GM19238 (cell line): ENCODE measurements around the gene ROR1.

Experiments used
- DNase-seq: peaks from one replicate; pipeline ENCODE4 v3.0.0; 2011; ENCODE audit warnings: low spot score; ENCODE audit not compliant: insufficient read length

ROR1 gene

DNA sequence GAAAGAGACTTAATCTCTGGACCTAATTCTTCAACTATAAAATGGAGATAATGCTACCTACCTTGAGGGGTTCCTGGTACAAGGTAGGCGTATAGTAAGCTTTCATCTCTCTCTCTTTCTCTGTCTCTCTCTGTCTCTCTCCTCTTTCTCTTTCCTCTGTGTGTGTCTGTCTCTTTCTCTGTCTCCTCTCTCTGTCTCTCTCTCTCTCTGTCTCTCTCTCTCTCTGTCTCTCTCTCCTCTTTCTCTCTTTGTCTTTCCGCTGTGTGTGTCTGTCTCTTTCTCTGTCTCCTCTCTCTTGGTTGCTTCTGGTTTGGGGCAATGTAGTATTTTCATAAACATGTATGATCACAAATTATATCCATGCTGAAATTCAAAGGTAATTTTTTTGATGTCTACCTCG lies 353.5 kb downstream of the ROR1 start:
- DNase-seq, result no peak

DNA sequence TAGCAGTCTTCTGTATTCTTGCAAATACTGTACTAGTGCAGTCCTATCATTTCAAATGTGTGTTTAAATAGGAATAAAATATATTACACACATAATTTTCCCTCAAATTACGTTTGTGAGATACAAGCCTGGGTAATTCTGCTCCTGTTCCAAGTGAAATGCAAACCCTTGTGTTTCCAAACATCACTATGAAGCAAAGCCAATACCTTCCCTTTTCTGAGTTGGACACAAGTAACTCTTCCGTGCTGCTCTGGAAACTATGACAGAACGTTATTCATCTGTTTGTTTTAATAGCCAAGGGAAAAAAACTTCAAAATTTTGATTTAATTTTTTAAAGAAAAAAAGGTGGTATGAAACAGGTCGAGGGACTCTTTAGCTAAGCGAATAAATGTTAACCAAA lies 355.9 kb downstream of the ROR1 start:
- no peak for DNase-seq

- no peak for DNase-seq
Measured at GRCh38 chr1:64131155-64131554, 357.3 kb downstream of the ROR1 start.

DNA sequence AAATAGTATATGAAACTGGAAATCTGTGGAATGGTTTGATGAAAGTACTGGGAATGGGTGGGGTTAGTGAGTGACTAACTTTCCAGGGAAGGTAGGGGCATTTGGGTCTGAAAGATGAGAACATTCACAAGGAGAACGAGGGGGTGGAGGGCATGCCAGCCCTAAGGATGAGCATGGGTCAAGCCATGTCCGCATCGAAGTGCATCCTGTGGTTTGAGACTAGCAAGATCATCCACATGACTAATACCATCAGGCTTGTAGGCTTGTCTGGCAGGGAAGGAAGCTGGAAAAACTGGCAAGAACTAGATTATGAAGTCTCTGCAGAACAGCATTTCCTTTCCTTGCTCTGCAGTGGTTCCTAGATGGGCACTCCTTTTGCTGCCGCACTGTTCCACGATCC lies 359.2 kb downstream of the ROR1 start:
- no peak for DNase-seq

- DNase-seq, result no peak
Measured at GRCh38 chr1:64135462-64136223, 361.8 kb downstream of the ROR1 start.

DNA sequence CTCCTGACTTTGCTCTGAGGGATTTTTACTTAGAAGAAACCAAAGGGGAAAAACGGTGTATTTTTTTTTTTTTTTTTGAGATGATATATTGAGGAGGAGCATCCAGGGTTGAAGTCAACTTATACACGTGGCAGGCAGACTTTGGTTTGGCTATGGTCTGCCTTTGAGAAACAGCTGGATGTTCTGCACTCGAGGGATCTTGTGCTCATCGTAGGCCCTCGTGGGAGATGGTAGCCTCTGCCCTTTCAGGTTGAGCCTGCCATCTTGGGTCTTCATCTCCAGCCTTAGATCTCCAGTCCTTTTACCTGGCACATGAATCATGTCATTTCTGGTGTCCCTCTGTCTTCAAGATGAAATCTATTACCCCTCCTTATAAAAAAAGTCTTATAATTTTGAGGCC lies 362.5 kb downstream of the ROR1 start:
- DNase-seq, result no peak

GRCh38 chr1:64136752-64137411 lies 363.1 kb downstream of the ROR1 start:
- peak; percentile 11 for DNase-seq

DNA sequence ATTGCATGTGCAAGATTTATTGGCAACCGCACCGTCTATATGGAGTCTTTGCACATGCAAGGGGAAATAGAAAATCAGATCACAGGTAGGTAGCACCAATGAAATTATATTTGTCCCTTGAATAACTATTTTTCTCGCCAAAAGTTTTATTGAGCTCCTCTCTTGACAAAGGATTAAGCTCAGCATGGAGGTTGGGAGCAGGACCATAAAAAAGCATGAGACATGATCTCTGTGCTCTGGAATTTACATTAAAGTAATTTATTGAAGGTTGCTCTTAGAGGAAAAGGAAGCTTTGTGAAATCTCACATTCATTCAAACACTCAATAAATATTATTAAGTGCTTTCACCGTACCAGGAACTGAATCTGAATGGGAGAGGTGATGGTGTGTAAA lies 363.6 kb downstream of the ROR1 start:
- no peak for DNase-seq

DNA sequence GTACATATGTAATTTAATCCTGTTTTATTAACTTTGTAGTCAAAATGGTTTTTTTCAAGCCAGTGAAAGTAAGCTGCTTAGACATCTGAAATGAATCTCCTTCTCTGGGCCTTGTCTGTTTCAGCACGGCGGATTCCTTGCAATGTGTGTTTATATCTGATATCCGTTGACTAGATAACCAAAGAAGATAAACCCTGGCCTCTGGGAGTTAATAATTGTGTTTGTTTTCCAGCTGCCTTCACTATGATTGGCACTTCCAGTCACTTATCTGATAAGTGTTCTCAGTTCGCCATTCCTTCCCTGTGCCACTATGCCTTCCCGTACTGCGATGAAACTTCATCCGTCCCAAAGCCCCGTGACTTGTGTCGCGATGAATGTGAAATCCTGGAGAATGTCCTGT lies 366.1 kb downstream of the ROR1 start:
- no peak for DNase-seq

- DNase-seq, result no peak
Measured at GRCh38 chr1:64140596-64140995, 366.8 kb downstream of the ROR1 start.

DNA sequence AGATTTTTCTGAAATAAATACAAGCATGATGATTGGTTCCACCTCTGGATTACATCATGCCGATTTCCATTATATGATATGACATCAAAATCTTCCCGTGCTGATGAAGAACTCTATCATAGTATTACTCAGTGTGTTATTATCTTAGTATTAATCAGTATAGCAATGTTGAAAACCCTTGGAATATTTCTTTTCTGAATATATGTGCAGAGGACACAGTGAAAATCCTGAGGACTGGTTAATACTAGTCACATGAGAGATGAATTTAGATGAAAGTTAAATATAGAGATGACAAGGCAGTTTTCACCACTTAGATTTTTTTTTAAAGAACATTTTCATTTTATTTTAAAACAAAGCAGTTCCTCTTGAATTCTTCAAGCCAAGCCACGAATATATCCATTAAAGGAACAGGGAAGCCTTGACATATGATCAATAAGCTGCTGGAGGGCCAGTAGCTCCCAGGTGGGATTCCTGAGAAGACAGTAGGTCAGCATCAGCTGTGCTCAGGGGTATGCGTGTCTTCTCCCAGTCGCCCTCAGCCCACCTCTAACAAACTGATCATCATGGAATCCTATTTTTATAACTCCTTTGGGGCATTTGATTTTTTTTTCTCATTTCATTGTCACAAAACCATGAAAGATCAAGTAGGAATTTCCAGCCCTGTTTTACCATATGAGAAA lies 373.4 kb downstream of the ROR1 start:
- DNase-seq, result no peak

DNA sequence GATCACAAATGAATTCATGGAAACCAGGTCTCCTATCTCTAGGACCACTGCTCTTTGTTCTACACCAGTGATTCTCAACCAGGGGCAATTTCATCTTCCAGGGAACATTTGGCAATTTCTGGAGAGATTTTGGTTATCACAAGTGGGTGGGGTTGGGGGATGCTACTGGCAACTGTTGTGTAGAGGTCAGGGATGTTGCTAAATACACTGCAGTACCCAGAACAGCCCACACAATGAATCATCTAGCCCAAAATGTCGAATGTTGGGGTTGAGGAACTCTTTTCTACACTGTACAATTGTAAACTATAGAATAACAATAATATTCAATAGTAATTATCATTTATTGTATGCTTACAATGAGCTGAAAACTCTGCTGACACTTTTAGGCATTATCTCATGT lies 373.9 kb downstream of the ROR1 start:
- no peak for DNase-seq

DNA sequence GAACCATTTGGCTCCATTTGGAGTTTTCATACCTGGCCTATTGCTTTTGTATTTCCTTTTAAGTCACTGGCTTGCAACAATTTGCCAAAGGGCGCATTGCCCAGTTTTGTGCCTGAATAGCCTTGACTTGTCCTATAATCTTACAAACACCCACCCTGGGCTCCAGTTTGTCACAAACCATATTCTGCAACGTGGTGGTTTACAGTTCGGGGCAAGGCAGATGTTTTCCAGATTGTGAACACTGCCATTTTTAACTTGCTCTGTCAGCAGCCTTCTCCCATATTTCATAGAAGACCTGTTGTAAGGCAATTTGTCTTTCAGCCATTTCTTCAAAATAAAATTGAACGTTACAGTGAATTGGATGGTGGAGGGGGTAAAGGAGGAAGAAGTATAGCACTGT lies 376.4 kb downstream of the ROR1 start:
- no peak for DNase-seq

- no peak for DNase-seq
Measured at GRCh38 chr1:64150729-64151230, 377.0 kb downstream of the ROR1 start.

- DNase-seq, result no peak
Measured at GRCh38 chr1:64155278-64155677, 381.5 kb downstream of the ROR1 start.

GRCh38 chr1:64161357-64161941 lies 387.6 kb downstream of the ROR1 start:
- no peak for DNase-seq

- DNase-seq, result no peak
Measured at GRCh38 chr1:64162151-64162550, 388.3 kb downstream of the ROR1 start.

- no peak for DNase-seq
Measured at GRCh38 chr1:64162804-64163203, 389.0 kb downstream of the ROR1 start.

DNA sequence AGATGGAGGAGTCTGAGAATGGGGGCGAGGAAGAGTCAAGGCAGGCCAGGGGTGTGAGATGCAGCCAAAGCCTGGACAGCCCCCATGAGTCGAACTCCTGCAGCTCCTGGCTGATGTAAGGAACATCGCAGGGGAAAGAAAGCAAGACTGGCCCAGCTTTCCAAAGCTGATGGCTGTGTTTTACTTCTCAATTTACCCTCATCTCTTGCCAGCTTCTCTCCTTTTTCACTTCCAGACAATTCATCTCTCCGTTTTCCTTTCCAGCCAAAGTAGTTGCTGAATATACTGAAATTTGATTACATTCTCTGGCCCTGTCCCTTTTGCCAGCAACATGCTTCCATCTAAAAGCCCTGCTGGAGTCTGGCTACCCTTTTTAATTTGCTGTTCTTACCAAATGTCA lies 389.6 kb downstream of the ROR1 start:
- DNase-seq, result no peak

GRCh38 chr1:64163970-64164369 lies 390.2 kb downstream of the ROR1 start:
- no peak for DNase-seq

DNA sequence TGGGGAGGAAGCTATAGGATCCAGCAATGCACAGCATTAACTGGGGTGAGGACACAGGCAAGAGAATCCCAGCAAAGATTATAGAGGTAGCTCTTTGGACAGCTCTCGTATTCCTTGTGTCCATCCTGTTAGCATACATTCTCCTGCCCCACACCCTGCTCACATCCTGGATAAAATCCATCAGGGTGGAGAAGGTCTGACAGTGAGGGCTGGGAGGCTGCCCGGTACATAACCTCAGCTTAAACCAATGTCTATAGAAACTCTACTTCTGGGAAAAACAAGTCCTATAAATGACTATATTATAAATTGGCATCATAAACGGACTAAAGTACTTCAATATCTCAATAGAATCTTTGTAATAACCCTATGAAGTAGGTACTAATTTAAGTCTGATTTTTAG lies 392.8 kb downstream of the ROR1 start:
- no peak for DNase-seq

- DNase-seq, result no peak
Measured at GRCh38 chr1:64167176-64167575, 393.4 kb downstream of the ROR1 start.
